ENCODE data around the gene ZNF429. TPM values are rescaled to one million over a fixed set of nuclear protein-coding genes. Genes with fewer than 3 reads are reported as not detected.
A peak's percentile ranks its signal among the peaks of the same experiment; 100 is the strongest.
"Not testable (repeated sequence)": the region's sequence is repeated elsewhere in the genome, so short reads cannot be mapped to it uniquely, and the experiment has no call there.

ZNF429 gene
- total RNA-seq, 4 donors from 2014 or later, result 3.4 to 11.1 (median 7.4) TPM

DNA sequence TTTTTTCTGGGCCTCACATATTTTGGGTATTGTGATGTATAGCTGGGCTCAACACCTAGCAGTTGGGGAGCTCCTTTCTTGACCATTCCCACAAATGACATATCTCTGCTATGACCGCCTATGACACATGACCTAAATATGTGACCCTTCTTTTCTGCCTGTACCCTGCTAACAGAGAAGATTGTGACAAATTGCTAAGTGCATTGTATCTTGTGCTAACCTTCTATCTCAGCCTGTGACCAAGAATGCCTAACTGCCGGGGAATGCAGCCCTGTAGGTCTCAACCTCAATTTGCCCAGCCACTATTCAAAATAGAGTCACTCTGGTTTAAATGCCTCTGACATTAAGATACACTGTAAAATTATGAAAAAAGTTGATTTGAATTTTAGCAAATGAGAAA is 6.8 kb upstream of the ZNF429 start:
- ATAC-seq (no peak), DNase-seq (no peak)
- Histone ChIP-seq H3K27me3 (no peaks in the 10 kb centered on the region), H3K27ac (no peak overlapping the region), H3K36me3 (no peaks in the 10 kb centered on the region), H3K4me1 (no peaks in the 10 kb centered on the region), H3K9me3 (no peaks in the 10 kb centered on the region), H3K4me3 (no peak overlapping the region)
- TF ChIP-seq POLR2A (IDR thresholded peaks at IDR 0.05), result no peak
- TF ChIP-seq, protein P1, sequence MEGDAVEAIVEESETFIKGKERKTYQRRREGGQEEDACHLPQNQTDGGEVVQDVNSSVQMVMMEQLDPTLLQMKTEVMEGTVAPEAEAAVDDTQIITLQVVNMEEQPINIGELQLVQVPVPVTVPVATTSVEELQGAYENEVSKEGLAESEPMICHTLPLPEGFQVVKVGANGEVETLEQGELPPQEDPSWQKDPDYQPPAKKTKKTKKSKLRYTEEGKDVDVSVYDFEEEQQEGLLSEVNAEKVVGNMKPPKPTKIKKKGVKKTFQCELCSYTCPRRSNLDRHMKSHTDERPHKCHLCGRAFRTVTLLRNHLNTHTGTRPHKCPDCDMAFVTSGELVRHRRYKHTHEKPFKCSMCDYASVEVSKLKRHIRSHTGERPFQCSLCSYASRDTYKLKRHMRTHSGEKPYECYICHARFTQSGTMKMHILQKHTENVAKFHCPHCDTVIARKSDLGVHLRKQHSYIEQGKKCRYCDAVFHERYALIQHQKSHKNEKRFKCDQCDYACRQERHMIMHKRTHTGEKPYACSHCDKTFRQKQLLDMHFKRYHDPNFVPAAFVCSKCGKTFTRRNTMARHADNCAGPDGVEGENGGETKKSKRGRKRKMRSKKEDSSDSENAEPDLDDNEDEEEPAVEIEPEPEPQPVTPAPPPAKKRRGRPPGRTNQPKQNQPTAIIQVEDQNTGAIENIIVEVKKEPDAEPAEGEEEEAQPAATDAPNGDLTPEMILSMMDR (IDR thresholded peaks at IDR 0.05 in 4 of 5, conservative IDR thresholded peaks at IDR 0.05 in 1 of 5), result no peak
- intact Hi-C loops (cut with DNase I; ENCODE audit: low total_unique reads), result no loop called here
- in situ Hi-C loops (cut with MboI; ENCODE audit: low sequenced_read_pairs in 4 of 4), result loop anchor here in 2 of 4 donors (10.0 to 25.0 kb wide), 2 partner anchors 96 to 189 kb away; no protein-coding TSS in a partner anchor

DNA sequence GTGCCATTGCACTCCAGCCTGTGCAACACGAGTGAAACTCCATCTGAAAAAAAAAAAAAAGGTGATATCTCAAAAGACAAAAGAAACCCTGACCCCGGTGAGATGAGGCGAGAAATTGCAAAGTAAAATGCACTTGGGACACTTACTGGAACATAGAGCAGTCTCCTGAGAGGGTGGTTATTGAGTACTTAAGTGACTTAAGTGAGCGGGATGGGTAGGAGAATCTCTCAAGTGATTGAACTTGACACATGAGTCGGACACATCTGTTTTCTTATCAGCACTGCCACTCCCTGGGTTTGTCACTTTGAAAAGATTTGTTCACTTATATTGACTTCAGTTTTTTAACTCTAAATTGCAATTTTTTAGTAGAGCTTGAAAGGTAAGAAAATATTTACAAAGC is 2.8 kb downstream of the ZNF429 start:
- Histone ChIP-seq H3K4me1 (peaks cover 14 to 18% of the 10 kb centered on the region in 2 donors), H3K36me3 (no peaks in the 10 kb centered on the region), H3K27me3 (no peaks in the 10 kb centered on the region), H3K27ac (peak overlapping the region in 1 of 4 donors; percentile 93), H3K4me3 (no peak overlapping the region), H3K9me3 (no peaks in the 10 kb centered on the region)
- TF ChIP-seq, protein P1 (IDR thresholded peaks at IDR 0.05 in 4 of 5, conservative IDR thresholded peaks at IDR 0.05 in 1 of 5), result no peak
- no peak for TF ChIP-seq POLR2A (IDR thresholded peaks at IDR 0.05)
- DNase-seq, result no peak
- in situ Hi-C loops (cut with MboI; ENCODE audit: low sequenced_read_pairs in 4 of 4), result no loop called here
- no peak for ATAC-seq
- intact Hi-C loops (cut with DNase I; ENCODE audit: low total_unique reads), result loop anchor here (10.0 kb wide), 2 partner anchors 327 to 843 kb away; partner anchors contain the start of genes ZNF43 and ZNF626

DNA sequence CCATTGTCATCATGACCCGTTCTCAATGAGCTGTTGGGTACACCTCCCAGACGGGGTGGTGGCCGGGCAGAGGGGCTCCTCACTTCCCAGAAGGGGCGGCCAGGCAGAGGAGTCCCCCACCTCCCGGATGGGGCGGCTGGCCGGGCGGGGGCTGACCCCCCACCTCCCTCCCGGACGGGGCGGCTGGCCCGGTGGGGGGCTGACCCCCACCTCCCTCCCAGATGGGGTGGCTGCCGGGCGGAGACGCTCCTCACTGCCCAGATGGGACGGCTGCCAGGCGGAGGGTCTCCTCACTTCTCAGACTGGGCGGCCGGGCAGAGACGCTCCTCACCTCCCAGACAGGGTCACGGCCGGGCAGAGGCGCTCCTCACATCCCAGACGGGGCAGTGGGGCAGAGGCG is 5.7 kb downstream of the ZNF429 start:
- DNase-seq; H3K4me3 ChIP-seq; H3K27ac ChIP-seq; intact Hi-C loops (cut with DNase I; ENCODE audit: low total_unique reads); H3K9me3 ChIP-seq; H3K36me3 ChIP-seq; in situ Hi-C loops (cut with MboI; ENCODE audit: low sequenced_read_pairs in 4 of 4); ATAC-seq; H3K27me3 ChIP-seq: not testable (repeated sequence)
- peaks cover 7 to 12% of the 10 kb centered on the region in 2 donors for H3K4me1 ChIP-seq

DNA sequence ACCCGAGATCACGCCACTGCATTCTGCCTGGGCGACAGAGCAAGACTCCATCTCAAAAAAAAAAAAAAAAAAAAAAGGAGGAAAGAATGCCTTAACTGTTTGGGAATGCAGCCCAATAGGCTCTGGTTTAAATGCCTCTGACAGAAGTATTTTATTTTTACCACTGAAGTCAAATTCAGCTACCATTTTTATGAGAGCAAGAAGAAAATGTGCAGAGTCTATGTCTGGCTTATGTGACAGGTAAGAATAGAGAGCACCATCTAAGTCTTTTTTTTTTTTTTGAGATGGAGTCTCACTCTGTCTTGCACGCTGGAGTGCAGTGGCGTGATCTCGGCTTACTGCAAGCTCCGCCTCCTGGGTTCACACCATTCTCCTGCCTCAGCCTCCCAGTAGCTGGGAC is 7.2 kb downstream of the ZNF429 start:
- ATAC-seq; H3K4me1 ChIP-seq; DNase-seq; H3K27me3 ChIP-seq; H3K36me3 ChIP-seq; H3K9me3 ChIP-seq; H3K4me3 ChIP-seq; H3K27ac ChIP-seq; intact Hi-C loops (cut with DNase I; ENCODE audit: low total_unique reads); in situ Hi-C loops (cut with MboI; ENCODE audit: low sequenced_read_pairs in 4 of 4): not testable (repeated sequence)

DNA sequence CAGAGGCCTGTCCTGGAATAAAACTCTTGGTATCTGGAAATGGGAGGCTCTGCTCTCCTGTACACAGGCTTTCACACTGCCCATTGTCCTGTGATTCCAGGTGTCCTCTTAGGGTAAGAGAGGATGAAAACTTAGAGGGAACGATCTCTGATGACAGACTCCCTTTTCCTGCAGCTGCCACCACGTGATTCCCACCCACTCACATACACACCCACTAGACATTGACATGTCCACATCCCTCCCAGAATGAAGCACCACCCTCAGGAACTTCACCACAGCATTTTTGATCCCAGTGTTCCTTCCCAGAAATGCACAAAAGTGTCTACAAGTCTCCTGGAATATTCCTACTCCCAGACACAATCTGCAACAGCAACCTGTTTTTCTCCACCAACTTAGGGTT is 8.2 kb downstream of the ZNF429 start:
- no peak for TF ChIP-seq POLR2A (IDR thresholded peaks at IDR 0.05)
- TF ChIP-seq, protein P1 (IDR thresholded peaks at IDR 0.05 in 4 of 5, conservative IDR thresholded peaks at IDR 0.05 in 1 of 5), result no peak
- intact Hi-C loops (cut with DNase I; ENCODE audit: low total_unique reads) (no loop called here), in situ Hi-C loops (cut with MboI; ENCODE audit: low sequenced_read_pairs in 4 of 4) (no loop called here)
- ATAC-seq, result no peak
- H3K36me3 ChIP-seq, result peaks cover 0 to under 1% of the 10 kb centered on the region in 2 donors
- H3K27me3 ChIP-seq, result no peaks in the 10 kb centered on the region
- no peak overlapping the region for H3K4me3 ChIP-seq
- H3K27ac ChIP-seq, result no peak overlapping the region
- no peak for DNase-seq
- peaks cover 0 to 3% of the 10 kb centered on the region in 2 donors for H3K4me1 ChIP-seq
- no peaks in the 10 kb centered on the region for H3K9me3 ChIP-seq

DNA sequence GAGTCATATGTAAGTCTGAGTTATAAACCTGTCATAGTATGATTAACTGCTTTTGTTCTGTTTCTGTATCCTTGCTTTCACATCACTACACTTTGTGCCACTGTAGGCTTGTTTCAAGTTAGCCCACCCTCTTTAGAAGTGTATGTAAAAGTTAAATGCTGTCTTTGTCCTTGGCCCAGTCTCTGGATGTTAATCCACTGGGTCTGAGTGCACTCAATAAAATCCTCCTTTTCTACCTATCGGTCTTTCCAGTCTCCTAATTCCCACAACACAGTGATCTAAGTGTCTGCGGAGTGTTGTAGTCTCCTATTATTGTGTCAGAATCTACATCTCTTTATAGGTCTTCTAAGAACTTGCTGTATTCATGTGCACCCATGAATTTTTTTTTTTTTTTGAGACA is 14.1 kb downstream of the ZNF429 start:
- H3K27ac ChIP-seq, result no peak overlapping the region
- H3K27me3 ChIP-seq, result no peaks in the 10 kb centered on the region
- H3K4me1 ChIP-seq, result no peaks in the 10 kb centered on the region
- H3K9me3 ChIP-seq, result no peaks in the 10 kb centered on the region
- TF ChIP-seq, protein P1 (IDR thresholded peaks at IDR 0.05 in 4 of 5, conservative IDR thresholded peaks at IDR 0.05 in 1 of 5), result no peak
- no peak for TF ChIP-seq POLR2A (IDR thresholded peaks at IDR 0.05)
- peaks cover 5 to 36% of the 10 kb centered on the region in 2 donors for H3K36me3 ChIP-seq
- no peak for ATAC-seq
- intact Hi-C loops (cut with DNase I; ENCODE audit: low total_unique reads) (no loop called here), in situ Hi-C loops (cut with MboI; ENCODE audit: low sequenced_read_pairs in 4 of 4) (no loop called here)
- no peak overlapping the region for H3K4me3 ChIP-seq
- DNase-seq, result no peak

All from gastrocnemius medialis (tissue), 4 donors.